SJCRH30 (cell line): ENCODE data around the gene HIPK3. TPM values are rescaled to one million over a fixed set of nuclear protein-coding genes. Genes with fewer than 3 reads are reported as not detected.
A peak's percentile ranks its signal among the peaks of the same experiment; 100 is the strongest.
"Not testable (repeated sequence)": the region's sequence is repeated elsewhere in the genome, so short reads cannot be mapped to it uniquely, and the experiment has no call there.

ENCODE experiments used
- DNase-seq, 2 experiments: peaks; one replicate each; pipeline ENCODE4 v3.0.0-alpha.2; 2015 to 2020
- H3K27ac ChIP-seq: fragments of 250-450 bp; sonication (Bioruptor Pico); 2 replicates; pipeline ENCODE4 v1.5.1; 2020; ENCODE audit warnings: mild to moderate bottlenecking, moderate library complexity
- H3K27me3 ChIP-seq: fragments of 250-450 bp; sonication (Bioruptor Pico); 2 replicates; pipeline ENCODE4 v1.5.1; 2020; ENCODE audit warnings: mild to moderate bottlenecking, moderate library complexity
- H3K36me3 ChIP-seq: fragments of 250-450 bp; sonication (Bioruptor Pico); 2 replicates; pipeline ENCODE4 v1.5.1; 2020; ENCODE audit warnings: mild to moderate bottlenecking, moderate library complexity
- H3K4me1 ChIP-seq: fragments of 250-450 bp; sonication (Bioruptor Pico); 2 replicates; pipeline ENCODE4 v1.5.1; 2020; ENCODE audit warnings: mild to moderate bottlenecking, moderate library complexity
- H3K4me3 ChIP-seq: fragments of 250-450 bp; sonication (Bioruptor Pico); 2 replicates; pipeline ENCODE4 v1.5.1; 2020; ENCODE audit warnings: mild to moderate bottlenecking, moderate library complexity
- H3K9me3 ChIP-seq: fragments of 250-450 bp; sonication (Bioruptor Pico); replicated peaks from 2 replicates; pipeline ENCODE4 v1.5.1; 2020; ENCODE audit warnings: mild to moderate bottlenecking, moderate library complexity
- total RNA-seq: library from RNA; depleted of rRNA; stranded (reverse); fragments of >200 nt; shearing (Covaris generic); gene quantifications from 2 replicates; pipeline ENCODE4 v1.2.3, GENCODE V29; 2014

HIPK3 gene
- total RNA-seq, 1 experiment from 2014 or later = 51.7 TPM

GRCh38 chr11:33271059-33271458 is 13.9 kb downstream of the HIPK3 start:
- 0 out of 2 replicates have a peak, but pooled peaks cover 5% of the 10 kb centered on the region for H3K4me1 ChIP-seq
- no peaks in the 10 kb centered on the region for H3K9me3 ChIP-seq
- no peaks in the 10 kb centered on the region for H3K27me3 ChIP-seq
- no peak for DNase-seq
- no peak overlapping the region for H3K4me3 ChIP-seq
- H3K36me3 ChIP-seq = no peaks in the 10 kb centered on the region
- no peak overlapping the region for H3K27ac ChIP-seq

- H3K9me3 ChIP-seq = no peaks in the 10 kb centered on the region
- H3K4me1 ChIP-seq = no peaks in the 10 kb centered on the region
- H3K4me3 ChIP-seq = no peak overlapping the region
- DNase-seq = no peak
- no peaks in the 10 kb centered on the region for H3K27me3 ChIP-seq
- no peaks in the 10 kb centered on the region; the same call in 1 of the 2 replicates for H3K36me3 ChIP-seq
- no peak overlapping the region for H3K27ac ChIP-seq
Measured at GRCh38 chr11:33272338-33273107, 15.3 kb downstream of the HIPK3 start.

GRCh38 chr11:33273656-33274055 is 16.5 kb downstream of the HIPK3 start:
- Histone ChIP-seq H3K36me3 (no peaks in the 10 kb centered on the region; the same call in 1 of the 2 replicates), H3K4me3 (no peak overlapping the region), H3K9me3 (no peaks in the 10 kb centered on the region), H3K4me1 (no peaks in the 10 kb centered on the region), H3K27me3 (no peaks in the 10 kb centered on the region), H3K27ac (no peak overlapping the region)
- DNase-seq = no peak

GRCh38 chr11:33280411-33280810 is 23.2 kb downstream of the HIPK3 start:
- no peak overlapping the region for H3K27ac ChIP-seq
- H3K27me3 ChIP-seq = no peaks in the 10 kb centered on the region
- H3K4me3 ChIP-seq = no peak overlapping the region
- H3K4me1 ChIP-seq = no peaks in the 10 kb centered on the region; the same call in 1 of the 2 replicates
- H3K9me3 ChIP-seq = no peaks in the 10 kb centered on the region
- no peak for DNase-seq
- H3K36me3 ChIP-seq = no peaks in the 10 kb centered on the region; the same call in 1 of the 2 replicates

- Histone ChIP-seq H3K9me3 (no peaks in the 10 kb centered on the region), H3K4me3 (no peak overlapping the region), H3K27me3 (no peaks in the 10 kb centered on the region), H3K27ac (no peak overlapping the region), H3K4me1 (no peaks in the 10 kb centered on the region; the same call in 1 of the 2 replicates), H3K36me3 (peaks cover 4% of the 10 kb centered on the region; the same call in 1 of the 2 replicates)
- DNase-seq = no peak
Measured at GRCh38 chr11:33281758-33282157, 24.6 kb downstream of the HIPK3 start.

GRCh38 chr11:33284818-33285217 is 27.6 kb downstream of the HIPK3 start:
- Histone ChIP-seq H3K9me3 (no peaks in the 10 kb centered on the region), H3K27ac (no peak overlapping the region), H3K4me1 (no peaks in the 10 kb centered on the region; the same call in 1 of the 2 replicates), H3K27me3 (no peaks in the 10 kb centered on the region), H3K36me3 (peaks cover 8% of the 10 kb centered on the region), H3K4me3 (no peak overlapping the region)
- no peak for DNase-seq

- no peaks in the 10 kb centered on the region for H3K27me3 ChIP-seq
- no peaks in the 10 kb centered on the region for H3K9me3 ChIP-seq
- no peaks in the 10 kb centered on the region for H3K4me1 ChIP-seq
- H3K27ac ChIP-seq = no peak overlapping the region
- no peak for DNase-seq
- H3K36me3 ChIP-seq = peaks cover 8% of the 10 kb centered on the region
- H3K4me3 ChIP-seq = no peak overlapping the region
Measured at GRCh38 chr11:33290319-33290718, 33.1 kb downstream of the HIPK3 start.

- Histone ChIP-seq H3K36me3 (peaks cover 8% of the 10 kb centered on the region), H3K27ac (no peak overlapping the region), H3K27me3 (no peaks in the 10 kb centered on the region), H3K4me1 (no peaks in the 10 kb centered on the region), H3K9me3 (no peaks in the 10 kb centered on the region), H3K4me3 (no peak overlapping the region)
- no peak for DNase-seq
Measured at GRCh38 chr11:33291004-33291777, 34.0 kb downstream of the HIPK3 start.

- DNase-seq = no peak
- H3K27ac ChIP-seq = no peak overlapping the region
- H3K27me3 ChIP-seq = no peaks in the 10 kb centered on the region
- no peak overlapping the region for H3K4me3 ChIP-seq
- peaks cover 6% of the 10 kb centered on the region for H3K36me3 ChIP-seq
- no peaks in the 10 kb centered on the region for H3K9me3 ChIP-seq
- H3K4me1 ChIP-seq = no peaks in the 10 kb centered on the region
Measured at GRCh38 chr11:33292311-33292710, 35.1 kb downstream of the HIPK3 start.

- Histone ChIP-seq H3K9me3 (no peaks in the 10 kb centered on the region), H3K27me3 (no peaks in the 10 kb centered on the region), H3K36me3 (peaks cover 9% of the 10 kb centered on the region; the same call in 1 of the 2 replicates), H3K4me3 (no peak overlapping the region), H3K27ac (no peak overlapping the region), H3K4me1 (no peaks in the 10 kb centered on the region)
- no peak for DNase-seq
Measured at GRCh38 chr11:33294224-33294623, 37.0 kb downstream of the HIPK3 start.

GRCh38 chr11:33294797-33295196 is 37.6 kb downstream of the HIPK3 start:
- H3K27me3 ChIP-seq = no peaks in the 10 kb centered on the region
- no peak for DNase-seq
- no peaks in the 10 kb centered on the region for H3K4me1 ChIP-seq
- peaks cover 9% of the 10 kb centered on the region; the same call in 1 of the 2 replicates for H3K36me3 ChIP-seq
- H3K4me3 ChIP-seq = no peak overlapping the region
- no peaks in the 10 kb centered on the region for H3K9me3 ChIP-seq
- no peak overlapping the region for H3K27ac ChIP-seq

GRCh38 chr11:33296695-33297094 is 39.5 kb downstream of the HIPK3 start:
- H3K4me3 ChIP-seq = no peak overlapping the region
- H3K36me3 ChIP-seq = peaks cover 9% of the 10 kb centered on the region; the same call in 1 of the 2 replicates
- DNase-seq = no peak
- no peaks in the 10 kb centered on the region for H3K27me3 ChIP-seq
- no peak overlapping the region for H3K27ac ChIP-seq
- H3K4me1 ChIP-seq = no peaks in the 10 kb centered on the region
- H3K9me3 ChIP-seq = no peaks in the 10 kb centered on the region

GRCh38 chr11:33303541-33303940 is 46.4 kb downstream of the HIPK3 start:
- no peak overlapping the region for H3K4me3 ChIP-seq
- H3K4me1 ChIP-seq = peaks cover 10% of the 10 kb centered on the region
- DNase-seq = no peak
- no peaks in the 10 kb centered on the region for H3K27me3 ChIP-seq
- no peaks in the 10 kb centered on the region for H3K36me3 ChIP-seq
- no peaks in the 10 kb centered on the region for H3K9me3 ChIP-seq
- no peak overlapping the region for H3K27ac ChIP-seq

- not testable (repeated sequence) for DNase-seq, H3K36me3 ChIP-seq, H3K9me3 ChIP-seq, H3K27ac ChIP-seq, H3K4me3 ChIP-seq, H3K27me3 ChIP-seq
- peaks cover 13% of the 10 kb centered on the region for H3K4me1 ChIP-seq
Measured at GRCh38 chr11:33306821-33307220, 49.6 kb downstream of the HIPK3 start.

GRCh38 chr11:33307984-33308383 is 50.8 kb downstream of the HIPK3 start:
- H3K27ac ChIP-seq = no peak overlapping the region
- H3K9me3 ChIP-seq = no peaks in the 10 kb centered on the region
- no peaks in the 10 kb centered on the region for H3K36me3 ChIP-seq
- H3K27me3 ChIP-seq = no peaks in the 10 kb centered on the region
- peaks cover 13% of the 10 kb centered on the region for H3K4me1 ChIP-seq
- peak in 1 of 2 experiments; percentile 23 for DNase-seq
- no peak overlapping the region for H3K4me3 ChIP-seq
